WTC11 (cell line): ENCODE measurements around the gene PARP2.

Source experiments
- MYBL2 ChIP-seq: sonication (generic); formaldehyde crosslinking; IDR thresholded peaks from 2 replicates; pipeline ENCODE4 v1.8.1; 2023; ENCODE audit warnings: mild to moderate bottlenecking, moderate library complexity, missing genetic modification reagents
- NR3C1 ChIP-seq: sonication (generic); formaldehyde crosslinking; conservative IDR thresholded peaks from 2 replicates; pipeline ENCODE4 v1.8.1; 2023; ENCODE audit warnings: low read depth, mild to moderate bottlenecking, missing genetic modification reagents
- PRRX2 ChIP-seq: fragments of 250-450 bp; sonication (Bioruptor Pico); IDR thresholded peaks from 2 replicates; pipeline ENCODE4 v1.8.0; 2021; ENCODE audit warnings: mild to moderate bottlenecking
- USF2 ChIP-seq: sonication (generic); formaldehyde crosslinking; IDR thresholded peaks from 2 replicates; pipeline ENCODE4 v1.8.1; 2023; ENCODE audit warnings: mild to moderate bottlenecking, missing genetic modification reagents, moderate library complexity
- ZNF396 ChIP-seq: fragments of 250-450 bp; sonication (Bioruptor Pico); IDR thresholded peaks from 2 replicates; pipeline ENCODE4 v1.8.0; 2021; ENCODE audit warnings: mild to moderate bottlenecking, moderate library complexity, borderline replicate concordance
- ZNF423 ChIP-seq: fragments of 250-450 bp; sonication (Bioruptor Pico); IDR thresholded peaks from 2 replicates; pipeline ENCODE4 v2.1.2; 2022; ENCODE audit warnings: mild to moderate bottlenecking, moderate library complexity
- TF ChIP-seq, protein P1 (sequence below): fragments of 200-600 bp; IDR thresholded peaks from 2 replicates; pipeline ENCODE4 v1.8.0; 2022; ENCODE audit warnings: antibody characterized with exemption
- TF ChIP-seq, protein P2 (sequence below): sonication (generic); formaldehyde crosslinking; IDR thresholded peaks from 2 replicates; pipeline ENCODE4 v1.8.0; 2023; ENCODE audit warnings: missing genetic modification reagents
- TF ChIP-seq, protein P3 (sequence below): sonication (generic); formaldehyde crosslinking; IDR thresholded peaks from 2 replicates; pipeline ENCODE4 v1.8.1; 2022; ENCODE audit warnings: low read depth, missing genetic modification reagents, borderline replicate concordance

DNA sequence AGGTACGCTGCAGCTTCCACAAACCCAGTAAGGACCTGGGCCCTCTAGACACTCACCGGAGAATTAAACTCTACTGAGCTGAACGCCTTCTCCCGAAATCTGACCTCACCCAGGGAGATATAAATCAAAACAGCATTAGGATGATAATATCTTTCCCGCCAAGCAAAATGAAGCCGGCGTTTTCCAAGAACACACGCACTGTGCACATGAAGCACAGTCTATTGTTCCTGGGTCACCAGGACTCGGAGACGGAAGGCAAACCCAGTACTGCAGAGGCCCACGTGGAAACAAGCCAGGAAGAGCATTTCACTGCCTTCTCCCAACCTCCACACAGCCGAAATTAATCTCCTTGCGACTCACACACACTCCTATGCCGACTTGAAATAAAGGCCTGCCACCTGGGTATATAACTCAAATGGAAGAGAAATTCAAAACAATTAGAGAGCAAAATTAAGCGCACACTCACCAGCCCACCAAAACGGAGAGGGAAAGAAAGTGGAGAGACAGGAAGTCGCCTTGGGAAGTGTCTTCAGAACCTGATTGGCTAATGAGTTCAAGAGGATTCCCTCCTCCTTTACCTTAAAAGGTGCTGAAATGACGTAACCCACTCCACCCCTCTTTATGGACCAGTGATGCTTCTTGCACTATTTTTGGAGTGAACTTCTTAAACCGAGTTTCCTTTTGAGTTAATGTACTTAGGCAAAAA, 10.5 kb upstream of the PARP2 start, which contains the start of gene CCNB1IP1:
- TF ChIP-seq USF2 (CRISPR knock-in tag) (no peak), ZNF423 (no peak), ZNF396 (no peak), MYBL2 (CRISPR knock-in tag) (no peak), PRRX2 (no peak), NR3C1 (no peak)
- TF ChIP-seq, protein P1, sequence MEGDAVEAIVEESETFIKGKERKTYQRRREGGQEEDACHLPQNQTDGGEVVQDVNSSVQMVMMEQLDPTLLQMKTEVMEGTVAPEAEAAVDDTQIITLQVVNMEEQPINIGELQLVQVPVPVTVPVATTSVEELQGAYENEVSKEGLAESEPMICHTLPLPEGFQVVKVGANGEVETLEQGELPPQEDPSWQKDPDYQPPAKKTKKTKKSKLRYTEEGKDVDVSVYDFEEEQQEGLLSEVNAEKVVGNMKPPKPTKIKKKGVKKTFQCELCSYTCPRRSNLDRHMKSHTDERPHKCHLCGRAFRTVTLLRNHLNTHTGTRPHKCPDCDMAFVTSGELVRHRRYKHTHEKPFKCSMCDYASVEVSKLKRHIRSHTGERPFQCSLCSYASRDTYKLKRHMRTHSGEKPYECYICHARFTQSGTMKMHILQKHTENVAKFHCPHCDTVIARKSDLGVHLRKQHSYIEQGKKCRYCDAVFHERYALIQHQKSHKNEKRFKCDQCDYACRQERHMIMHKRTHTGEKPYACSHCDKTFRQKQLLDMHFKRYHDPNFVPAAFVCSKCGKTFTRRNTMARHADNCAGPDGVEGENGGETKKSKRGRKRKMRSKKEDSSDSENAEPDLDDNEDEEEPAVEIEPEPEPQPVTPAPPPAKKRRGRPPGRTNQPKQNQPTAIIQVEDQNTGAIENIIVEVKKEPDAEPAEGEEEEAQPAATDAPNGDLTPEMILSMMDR: no peak
- TF ChIP-seq, protein P2, sequence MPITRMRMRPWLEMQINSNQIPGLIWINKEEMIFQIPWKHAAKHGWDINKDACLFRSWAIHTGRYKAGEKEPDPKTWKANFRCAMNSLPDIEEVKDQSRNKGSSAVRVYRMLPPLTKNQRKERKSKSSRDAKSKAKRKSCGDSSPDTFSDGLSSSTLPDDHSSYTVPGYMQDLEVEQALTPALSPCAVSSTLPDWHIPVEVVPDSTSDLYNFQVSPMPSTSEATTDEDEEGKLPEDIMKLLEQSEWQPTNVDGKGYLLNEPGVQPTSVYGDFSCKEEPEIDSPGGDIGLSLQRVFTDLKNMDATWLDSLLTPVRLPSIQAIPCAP (CRISPR knock-in tag): no peak
- TF ChIP-seq, protein P3, sequence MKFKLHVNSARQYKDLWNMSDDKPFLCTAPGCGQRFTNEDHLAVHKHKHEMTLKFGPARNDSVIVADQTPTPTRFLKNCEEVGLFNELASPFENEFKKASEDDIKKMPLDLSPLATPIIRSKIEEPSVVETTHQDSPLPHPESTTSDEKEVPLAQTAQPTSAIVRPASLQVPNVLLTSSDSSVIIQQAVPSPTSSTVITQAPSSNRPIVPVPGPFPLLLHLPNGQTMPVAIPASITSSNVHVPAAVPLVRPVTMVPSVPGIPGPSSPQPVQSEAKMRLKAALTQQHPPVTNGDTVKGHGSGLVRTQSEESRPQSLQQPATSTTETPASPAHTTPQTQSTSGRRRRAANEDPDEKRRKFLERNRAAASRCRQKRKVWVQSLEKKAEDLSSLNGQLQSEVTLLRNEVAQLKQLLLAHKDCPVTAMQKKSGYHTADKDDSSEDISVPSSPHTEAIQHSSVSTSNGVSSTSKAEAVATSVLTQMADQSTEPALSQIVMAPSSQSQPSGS (CRISPR knock-in tag): no peak
